Activated CD4-positive, alpha-beta T cell treated with anti-CD3 and anti-CD28 coated beads, Interleukin-2, Interleukin-4, amounts not matched to agents 100 ng/mL and 50 ng/mL, durations not matched to agents 16 hours and 8 hours (primary cell): Measurements from ENCODE around the gene SRGN.
"Not testable (repeated sequence)": the region's sequence is repeated elsewhere in the genome, so short reads cannot be mapped to it uniquely, and the experiment has no call there.

Source experiments
- DNase-seq: peaks from one replicate; pipeline ENCODE4 v3.0.0-alpha.2; 2020; ENCODE audit warnings: low spot score

Gene SRGN, protein sequence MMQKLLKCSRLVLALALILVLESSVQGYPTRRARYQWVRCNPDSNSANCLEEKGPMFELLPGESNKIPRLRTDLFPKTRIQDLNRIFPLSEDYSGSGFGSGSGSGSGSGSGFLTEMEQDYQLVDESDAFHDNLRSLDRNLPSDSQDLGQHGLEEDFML

GRCh38 chr10:69087590-69088470 lies at the start of gene SRGN:
Gene SRGN (plus strand): TSS chr10:69088103. CDS start chr10:69088158, 55 bp downstream.
- peak; percentile 94 for DNase-seq

- not testable (repeated sequence) for DNase-seq
Measured at GRCh38 chr10:69040904-69041303, 47.0 kb upstream of the SRGN start.

- DNase-seq, result no peak
Measured at GRCh38 chr10:69042417-69042816, 45.5 kb upstream of the SRGN start.

- DNase-seq, result no peak
Measured at GRCh38 chr10:69042838-69043237, 45.1 kb upstream of the SRGN start.

- peak; percentile 53 for DNase-seq
Measured at GRCh38 chr10:69043931-69044531, 43.9 kb upstream of the SRGN start.

DNA sequence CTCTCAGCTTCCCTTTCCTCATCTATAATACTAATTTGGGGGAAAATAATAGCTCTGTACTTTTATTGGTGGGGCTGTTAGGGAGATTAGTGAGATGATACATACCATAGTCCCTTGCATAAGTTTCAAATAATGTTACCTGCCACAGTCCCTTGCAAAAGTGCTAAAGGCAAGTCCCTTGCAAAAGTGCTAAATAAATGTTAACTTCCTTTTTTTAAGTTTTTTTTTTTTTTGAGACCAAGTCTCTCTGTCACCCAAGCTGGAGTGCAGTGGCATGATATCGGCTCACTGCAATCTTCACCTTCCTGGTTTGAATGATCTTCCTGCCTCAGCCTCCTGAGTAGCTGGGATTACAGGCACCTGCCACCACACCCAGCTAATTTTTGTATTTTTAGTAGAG lies 43.4 kb upstream of the SRGN start:
- DNase-seq, result no peak

DNA sequence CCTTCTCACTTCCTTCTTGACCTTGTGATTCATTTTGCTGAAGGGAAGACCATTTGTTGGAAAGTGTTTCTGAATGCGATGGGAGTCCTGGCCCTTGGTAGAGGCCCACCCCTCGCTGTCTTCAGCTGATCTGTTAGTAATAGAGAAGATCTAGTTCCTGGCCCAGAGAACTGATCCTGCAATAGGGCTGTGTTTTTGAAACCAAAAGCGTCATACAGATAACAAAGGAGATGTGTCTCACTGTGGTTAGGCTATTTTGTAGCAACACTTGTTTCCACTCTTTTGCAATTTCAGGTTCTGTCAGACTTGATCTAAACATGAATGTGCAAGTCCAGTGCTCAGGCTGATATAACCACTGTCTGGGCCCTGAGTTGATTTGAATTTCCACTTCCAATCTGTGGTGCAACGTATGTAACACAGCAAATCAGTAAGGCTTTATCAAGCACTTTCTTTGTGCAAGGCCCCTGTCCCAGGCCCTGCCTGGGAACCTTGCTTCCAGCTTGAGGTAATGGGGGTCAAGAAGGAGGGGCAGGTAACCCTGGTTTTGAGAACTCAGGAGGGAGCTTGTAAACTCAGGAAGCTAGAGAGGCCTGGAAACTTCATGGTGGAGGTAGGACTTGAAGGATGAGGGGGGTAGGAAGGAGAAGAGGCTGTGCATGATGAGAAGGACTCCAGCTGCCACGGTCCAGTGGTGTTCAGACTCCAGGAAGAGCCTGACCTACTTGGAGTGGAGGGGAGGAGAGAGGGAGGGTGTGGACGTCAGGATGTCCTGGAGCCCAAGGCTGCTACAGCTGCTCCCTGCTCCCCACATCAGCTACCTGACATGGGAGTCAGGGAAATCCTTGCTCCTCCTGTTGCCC lies 42.2 kb upstream of the SRGN start:
- peak; percentile 91 for DNase-seq

DNA sequence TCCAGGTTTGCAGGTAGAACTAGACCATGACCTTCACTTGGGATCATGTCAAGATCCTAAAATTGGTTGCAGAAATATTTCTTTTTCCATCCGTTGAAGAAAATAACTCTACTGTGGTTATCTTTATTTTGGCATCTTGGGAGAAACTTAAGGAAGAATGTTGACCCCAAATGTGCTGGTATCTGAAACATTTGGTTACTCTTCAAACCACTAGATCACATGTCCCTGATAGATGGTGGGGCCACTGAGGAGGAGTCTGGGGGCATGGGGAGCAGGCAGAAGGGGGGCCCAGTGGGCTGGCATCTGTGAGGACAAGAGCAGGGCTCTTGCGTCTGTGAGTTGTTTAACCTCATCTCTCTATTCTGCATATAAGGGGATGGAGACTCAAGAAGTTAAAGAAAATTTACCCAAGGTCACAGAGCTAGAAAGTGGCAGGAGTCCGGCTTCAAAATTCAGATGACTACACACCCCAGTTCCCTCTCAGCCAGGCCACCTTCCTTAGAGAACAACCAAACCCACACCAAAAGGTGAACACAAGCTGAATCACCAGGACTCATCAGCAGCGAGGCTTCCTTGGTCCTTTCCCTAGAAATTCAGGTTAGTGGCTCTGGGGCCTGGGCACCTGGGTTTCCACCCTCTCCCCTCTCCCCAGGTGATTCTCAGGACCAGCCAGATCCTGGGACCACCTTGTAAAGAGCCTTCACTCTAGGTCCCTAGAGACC lies 40.6 kb upstream of the SRGN start:
- no peak for DNase-seq

GRCh38 chr10:69048103-69048502 lies 39.8 kb upstream of the SRGN start:
- peak; percentile 66 for DNase-seq

DNA sequence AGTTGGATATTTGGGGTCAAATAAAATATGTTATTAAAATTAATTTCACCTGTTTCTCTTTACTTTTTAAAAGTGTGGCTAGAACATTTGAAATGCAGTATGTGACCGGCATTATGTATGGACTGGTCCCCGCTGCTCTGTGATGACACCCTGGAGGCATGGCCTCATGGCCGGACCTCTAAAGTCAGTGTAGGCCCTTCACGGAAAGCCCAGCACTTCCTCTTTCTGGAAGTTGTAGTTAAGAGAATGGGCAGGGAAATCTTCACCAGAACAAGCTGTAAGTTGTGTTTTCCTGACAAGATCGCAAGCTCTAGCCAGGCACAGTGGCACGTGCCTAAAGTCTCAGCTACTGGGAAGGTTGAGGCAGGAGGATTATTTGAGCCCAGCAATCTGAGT lies 38.3 kb upstream of the SRGN start:
- no peak for DNase-seq

DNA sequence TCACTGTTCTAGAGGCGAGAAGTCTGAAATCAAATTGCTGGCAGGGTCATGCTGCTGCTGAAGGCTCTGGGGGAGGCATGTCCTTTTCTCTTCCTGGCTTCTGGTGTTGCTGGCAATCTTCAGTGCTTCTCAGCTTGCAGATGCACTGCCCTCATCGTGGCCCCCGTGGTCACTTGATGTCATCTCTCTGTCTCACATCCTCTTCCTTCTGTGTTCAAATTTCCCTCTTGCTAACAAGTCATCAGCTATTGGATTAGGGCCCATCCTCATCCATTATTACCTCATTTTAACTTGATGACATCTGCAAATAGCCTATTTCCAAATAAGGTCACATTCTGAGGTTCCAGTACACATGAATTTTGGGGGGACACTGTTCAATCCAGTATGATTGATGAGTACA lies 36.6 kb upstream of the SRGN start:
- DNase-seq, result no peak

GRCh38 chr10:69051710-69052487 lies 36.0 kb upstream of the SRGN start:
- DNase-seq, result no peak

DNA sequence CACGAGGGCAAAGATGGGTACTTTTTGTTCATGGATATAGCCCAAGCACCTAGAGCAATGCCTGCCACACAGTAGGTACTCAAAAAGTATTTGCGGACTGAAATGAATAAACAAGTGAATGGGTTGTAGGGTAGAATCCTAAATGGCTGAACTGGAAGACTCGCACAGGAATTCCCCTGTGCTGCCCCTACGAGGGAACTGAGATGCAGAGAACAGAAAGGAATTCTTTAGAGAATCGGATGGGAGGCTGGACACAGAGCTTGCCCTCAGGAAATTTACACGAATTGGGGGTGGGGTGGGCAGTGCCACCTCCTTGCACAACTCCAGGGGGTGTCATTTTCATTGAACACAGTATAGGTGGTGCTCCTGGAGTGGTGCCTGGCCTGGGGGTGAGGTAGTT lies 35.2 kb upstream of the SRGN start:
- no peak for DNase-seq

DNA sequence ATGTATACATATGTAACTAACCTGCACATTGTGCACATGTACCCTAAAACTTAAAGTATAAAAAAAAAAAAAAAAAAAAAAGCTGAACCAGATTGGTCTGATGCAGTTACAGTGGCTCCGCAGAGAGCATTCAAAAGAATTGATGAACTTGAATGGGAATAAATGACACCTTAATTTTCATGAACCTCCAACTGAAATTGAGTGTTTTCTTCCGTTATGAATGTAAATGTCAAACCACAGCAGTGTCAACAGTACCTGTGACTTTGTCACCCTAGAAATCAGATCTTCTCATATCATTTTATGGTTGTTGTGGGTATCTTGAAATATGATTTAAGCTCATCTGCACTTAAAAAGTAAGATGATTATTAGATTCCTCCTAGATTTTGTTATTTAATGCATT lies 32.7 kb upstream of the SRGN start:
- peak; percentile 71 for DNase-seq

DNA sequence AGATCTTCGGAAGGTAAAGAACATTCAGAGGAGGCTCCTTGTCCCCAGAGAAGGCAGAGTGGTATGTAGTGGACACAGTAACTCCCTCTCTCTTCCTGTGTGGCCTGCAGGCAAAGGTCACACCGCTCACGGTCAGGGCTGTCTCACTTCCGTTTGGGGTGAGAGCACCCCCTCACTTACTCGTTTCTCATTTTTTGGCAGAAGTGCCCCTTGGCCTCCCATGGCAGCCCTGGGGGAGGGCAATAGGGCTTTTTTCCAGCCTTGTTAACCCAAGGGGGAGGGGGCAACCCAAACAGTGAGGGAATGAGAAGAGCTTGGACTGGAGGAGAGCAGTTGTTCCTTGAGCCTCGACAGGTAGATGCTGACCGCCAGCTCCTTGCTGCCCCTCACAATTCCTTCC lies 31.8 kb upstream of the SRGN start:
- DNase-seq, result no peak

DNA sequence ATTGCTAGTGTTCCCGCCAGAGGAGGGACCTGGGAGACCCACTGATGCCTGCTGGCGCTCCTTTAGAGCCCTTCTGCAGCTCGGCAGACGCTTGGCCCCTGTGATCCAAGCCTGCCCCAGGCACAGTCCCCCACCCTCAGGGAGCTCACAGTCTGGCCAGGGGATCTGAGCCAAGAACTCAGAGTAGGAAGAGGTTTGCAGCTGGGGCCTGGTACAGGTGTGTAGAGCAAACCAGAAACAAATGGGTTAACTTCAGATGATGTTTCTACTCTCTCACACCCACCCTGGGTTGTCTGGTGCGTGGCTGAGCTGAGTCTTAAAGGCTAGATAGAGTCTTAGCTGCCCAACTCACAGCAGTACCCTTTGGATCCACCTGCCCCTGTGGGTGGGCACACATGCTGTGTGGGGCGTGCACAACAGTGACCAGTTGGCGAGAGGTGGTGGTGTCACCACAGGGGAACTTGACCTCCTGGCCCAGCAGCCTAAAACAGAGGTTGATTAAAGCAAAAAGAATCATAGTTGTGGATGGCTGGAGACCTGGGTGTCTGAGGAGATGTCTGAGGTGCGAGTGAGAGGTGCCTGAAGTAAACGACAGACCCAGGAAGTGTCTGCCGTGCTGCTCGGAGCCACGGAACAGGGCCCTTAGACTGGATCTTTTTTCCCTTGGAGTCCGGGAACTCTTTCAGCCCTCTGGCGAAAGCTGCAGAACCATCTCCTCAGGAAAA lies 31.2 kb upstream of the SRGN start:
- DNase-seq, result no peak

- peak; percentile 27 for DNase-seq
Measured at GRCh38 chr10:69057261-69057950, 30.5 kb upstream of the SRGN start.

DNA sequence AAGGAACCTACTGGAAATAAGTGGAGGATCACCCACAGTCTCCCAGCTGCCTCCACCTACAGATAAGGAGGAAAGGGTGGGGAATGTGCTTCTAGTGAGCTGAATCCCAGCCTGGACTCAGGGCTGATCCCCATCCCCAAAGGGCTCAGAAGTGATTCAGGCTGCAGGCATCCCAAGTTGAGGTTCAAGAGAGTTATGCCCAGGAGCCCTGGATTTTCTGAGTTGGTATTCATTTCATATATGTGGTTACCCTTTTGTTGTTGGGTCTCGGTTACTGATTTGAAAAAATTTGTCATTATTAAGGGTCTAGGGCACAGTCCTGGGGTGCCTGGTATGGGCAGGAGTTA lies 30.0 kb upstream of the SRGN start:
- DNase-seq, result no peak

DNA sequence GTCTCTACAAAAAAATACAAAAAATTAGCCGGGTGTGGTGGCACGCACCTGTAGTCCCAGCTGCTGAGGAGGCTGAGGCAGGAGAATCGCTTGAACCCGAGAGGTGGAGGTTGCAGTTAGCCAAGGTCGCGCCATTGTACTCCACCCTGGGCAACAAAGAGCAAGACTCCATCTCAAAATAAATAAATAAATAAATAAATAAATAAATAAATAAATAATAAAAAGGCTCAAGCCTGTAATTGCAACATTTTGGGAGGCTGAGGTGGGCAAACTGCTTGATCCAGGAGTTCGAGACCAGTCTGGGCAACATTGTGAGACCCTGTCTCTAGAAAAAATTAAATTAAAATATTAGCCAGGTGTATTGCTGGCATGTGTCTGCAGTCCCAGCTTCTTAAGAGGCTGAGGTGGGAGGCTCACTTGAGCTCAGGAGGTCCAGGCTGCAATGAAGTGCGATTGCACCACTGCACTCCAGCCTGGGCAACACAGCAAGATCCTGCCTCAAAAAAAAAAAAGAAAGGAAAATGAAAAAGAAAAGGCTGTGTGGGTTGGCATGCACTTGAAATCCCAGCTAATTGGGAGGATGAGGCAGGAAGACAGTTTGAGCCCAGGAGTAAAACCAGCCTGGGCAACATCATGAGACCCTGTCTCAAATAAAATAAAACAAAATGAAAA lies 27.6 kb upstream of the SRGN start:
- DNase-seq, result no peak
